GM21737 (cell line): ENCODE results near the gene PDCD10.

Source experiments
- ATAC-seq: cut with Tn5 transposase; IDR thresholded peaks from one replicate; pipeline ENCODE4 v1.9.1; 2021; ENCODE audit warnings: mild to moderate bottlenecking, moderate library complexity; ENCODE audit not compliant: unreplicated experiment

The PDCD10 gene

DNA sequence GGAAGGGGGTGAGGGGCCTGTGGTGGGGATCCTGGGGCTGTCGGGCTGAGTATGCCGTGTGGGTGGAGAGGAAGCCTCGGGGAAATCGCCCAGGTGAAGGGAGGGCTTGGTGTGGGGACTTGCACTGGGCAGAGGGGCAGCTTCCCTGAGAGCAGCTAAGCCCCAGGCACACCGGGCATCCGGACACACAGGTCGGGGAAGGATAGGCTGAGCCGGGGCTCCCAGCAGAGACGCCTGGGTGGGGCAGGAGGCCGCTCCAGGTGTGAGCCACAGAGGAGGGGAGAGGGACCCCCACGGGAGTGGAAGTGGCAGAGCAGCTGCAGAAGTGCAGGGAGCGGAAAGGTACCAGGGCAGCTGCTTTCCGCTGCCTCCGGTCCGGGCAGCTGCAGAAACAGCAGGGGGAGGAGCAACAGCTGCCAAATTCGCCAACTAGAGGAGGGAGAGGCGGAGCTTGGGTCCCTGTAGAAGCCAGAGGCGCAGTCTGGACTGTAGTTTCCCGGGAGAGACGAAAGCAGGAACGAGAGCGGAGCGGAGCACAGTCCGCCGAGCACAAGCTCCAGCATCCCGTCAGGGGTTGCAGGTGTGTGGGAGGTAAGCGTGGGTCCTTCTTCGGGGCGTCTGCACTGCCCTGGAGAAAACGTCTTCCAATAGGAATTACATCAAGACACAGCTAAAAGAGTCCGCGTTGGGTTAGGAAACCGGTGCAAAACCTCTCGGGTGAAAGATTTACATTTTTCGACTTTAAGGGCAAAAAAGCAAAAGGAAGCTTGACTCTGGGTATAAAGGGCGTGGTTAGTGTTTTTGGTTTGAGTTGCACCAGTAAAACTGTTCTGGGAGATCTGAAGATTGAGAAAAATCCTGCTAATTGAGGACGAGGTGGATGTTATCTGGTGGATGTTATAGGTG lies 794 bp upstream of the PDCD10 start, which contains the start of gene SERPINI1:
Gene SERPINI1 (plus strand): TSS at position 489 of the 906 bp plus-strand sequence. CDS start 53,408 bp downstream, outside the sequence.
- ATAC-seq = peak; percentile 56

DNA sequence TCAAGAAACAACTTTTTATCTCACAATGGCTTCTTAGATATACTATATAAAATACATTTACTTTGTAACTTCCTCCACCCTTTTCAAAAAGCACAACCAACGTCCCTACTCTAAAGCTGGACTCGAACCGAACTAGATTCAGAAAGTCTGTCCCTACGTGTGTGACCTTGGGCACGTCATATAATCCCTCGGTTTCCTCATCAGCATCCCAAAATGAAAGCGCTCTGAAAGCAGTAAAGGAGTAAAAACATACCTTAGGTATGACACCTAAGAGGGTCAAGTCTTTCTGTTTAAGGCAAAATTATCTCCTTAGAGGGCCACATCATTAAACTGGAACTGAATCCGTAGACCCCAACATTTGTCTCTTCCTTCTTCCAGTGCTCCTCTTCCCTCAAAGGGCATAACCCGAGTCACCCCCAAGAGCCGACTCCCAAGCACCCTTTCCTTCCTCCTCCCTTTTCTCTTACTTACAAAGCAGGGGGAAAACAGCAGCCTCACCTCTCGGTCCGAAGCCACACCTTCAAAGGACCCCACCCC lies 663 bp downstream of the PDCD10 start:
- no peak for ATAC-seq

- no peak for ATAC-seq
Observed at GRCh38 chr3:167732313-167733065, 2.2 kb downstream of the PDCD10 start.

DNA sequence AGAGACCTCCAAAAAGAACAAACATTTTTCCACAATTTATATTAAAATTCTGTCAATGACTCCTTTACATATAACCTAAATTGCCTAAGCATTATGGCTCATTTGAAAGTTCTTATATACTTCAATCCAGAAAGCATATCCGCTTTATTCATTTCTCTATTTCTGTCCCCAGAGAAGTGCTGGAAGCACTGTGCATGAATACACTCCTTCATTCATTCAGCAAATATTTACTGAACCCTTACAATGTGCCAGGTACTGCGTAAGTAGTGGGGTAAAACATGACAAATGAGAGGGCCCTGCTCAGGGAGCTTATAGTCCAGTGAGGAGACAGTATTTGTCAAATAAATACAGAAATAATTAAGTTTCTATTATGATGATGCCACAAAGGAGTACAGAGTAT lies 3.3 kb downstream of the PDCD10 start:
- no peak for ATAC-seq

- ATAC-seq = no peak
Observed at GRCh38 chr3:167729591-167729990, 5.1 kb downstream of the PDCD10 start.

DNA sequence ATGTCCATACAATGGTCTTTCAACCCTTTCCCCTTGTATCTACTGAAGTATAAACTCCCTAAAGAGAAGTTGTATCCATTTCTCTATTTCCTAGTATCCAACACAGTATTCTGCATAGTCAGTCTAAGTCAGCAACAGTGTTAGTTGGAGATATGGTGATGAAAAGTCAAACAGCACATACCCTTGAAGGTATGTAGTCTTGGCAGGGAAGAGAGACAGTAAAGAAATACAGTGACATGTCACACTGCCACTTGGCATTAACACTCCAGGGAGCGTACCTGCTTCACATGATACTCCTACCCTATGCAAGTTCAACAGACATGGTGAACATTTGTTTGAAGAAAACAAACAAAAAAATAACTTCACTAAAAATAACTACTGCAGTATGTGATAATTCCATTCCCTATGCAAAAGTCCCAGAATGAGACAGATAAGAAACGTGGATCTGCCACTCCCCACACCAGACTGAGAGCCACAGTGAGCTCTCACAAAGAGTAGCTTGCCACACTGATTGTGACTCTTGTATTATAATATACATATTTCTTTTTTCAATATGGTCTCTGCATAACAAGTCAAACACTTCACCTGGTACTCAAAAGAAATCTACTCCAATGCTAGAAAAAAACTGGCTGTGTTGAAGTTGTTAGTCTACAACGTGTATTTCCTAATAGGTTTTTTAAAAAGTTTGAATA lies 5.9 kb downstream of the PDCD10 start:
- ATAC-seq = no peak

- ATAC-seq = no peak
Observed at GRCh38 chr3:167728176-167728575, 6.5 kb downstream of the PDCD10 start.

DNA sequence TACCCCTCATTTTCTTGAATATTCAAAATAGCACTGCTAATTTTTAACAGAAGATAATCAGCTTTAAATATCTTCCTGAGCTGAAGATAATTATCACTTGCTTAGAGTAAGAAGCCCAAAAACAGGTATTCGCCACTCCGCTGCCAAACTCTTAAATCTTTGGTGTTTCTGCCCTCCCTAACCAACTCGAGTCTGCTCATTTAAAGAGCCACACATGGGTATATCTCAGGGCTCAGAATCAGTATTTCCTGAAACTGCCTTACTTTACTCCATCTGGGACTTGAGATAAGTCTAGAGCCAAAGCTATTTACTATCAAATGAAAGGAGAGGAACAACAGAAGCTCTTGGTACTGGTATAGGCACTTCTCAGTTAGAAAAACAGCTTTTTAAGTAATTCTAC lies 10.8 kb downstream of the PDCD10 start:
- no peak for ATAC-seq

- ATAC-seq = no peak
Observed at GRCh38 chr3:167723025-167723512, 11.6 kb downstream of the PDCD10 start.

GRCh38 chr3:167718582-167718981 lies 16.1 kb downstream of the PDCD10 start:
- no peak for ATAC-seq

DNA sequence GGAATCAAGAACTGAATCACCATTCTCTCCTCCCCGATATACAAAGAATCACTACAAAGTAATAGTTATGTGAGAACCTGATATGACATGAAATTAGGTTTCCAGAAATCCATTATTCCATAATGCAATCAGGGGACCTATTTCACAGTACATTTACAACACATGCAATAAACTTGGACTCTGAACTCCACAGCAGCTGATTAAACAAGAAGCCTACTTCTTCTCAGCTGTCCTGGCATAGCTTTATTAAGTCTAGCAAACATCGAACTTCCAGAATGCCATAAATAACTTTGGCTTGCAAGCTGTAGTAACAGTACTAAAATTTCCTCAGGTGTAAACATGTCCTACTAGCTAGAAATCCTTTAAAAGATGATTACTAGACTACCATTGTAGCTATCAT lies 17.8 kb downstream of the PDCD10 start:
- no peak for ATAC-seq

DNA sequence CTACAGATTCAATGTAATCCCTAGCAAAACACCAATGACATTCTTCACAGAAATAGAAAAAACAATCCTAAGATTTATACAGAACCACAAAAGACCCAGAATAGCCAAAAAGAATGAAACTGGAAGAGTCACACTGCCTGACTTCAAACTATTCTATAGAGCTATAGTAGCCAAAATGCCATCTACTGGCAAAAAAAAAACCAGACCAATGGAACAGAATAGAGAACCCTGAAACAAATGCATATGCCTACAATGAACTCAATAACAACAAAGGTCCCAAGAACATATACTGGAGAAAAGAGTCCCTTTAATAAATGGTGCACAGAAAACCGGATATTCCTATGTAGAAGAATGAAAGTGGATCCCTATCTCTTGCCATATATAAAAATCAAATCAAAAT lies 19.8 kb downstream of the PDCD10 start:
- ATAC-seq = no peak

GRCh38 chr3:167712445-167712844 lies 22.2 kb downstream of the PDCD10 start:
- no peak for ATAC-seq

DNA sequence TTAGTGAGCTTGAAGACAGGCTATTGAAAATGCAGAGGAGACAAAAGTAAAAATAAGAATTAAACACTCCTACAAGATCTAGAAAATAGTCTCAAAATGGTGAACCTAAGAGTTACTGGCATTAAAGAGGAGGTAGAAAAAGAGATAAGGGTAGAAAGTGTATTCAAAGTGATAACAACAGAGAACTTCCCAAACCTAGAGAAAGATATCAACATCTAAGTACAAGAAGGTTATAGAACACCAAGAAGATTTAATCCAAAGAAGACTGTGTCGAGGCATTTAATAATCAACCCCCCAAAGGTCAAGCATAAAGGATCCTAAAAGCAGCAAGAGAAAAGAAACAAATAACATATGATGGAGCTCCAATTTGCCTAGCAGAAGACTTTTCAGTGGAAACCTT lies 23.3 kb downstream of the PDCD10 start:
- no peak for ATAC-seq

- ATAC-seq = no peak
Observed at GRCh38 chr3:167710552-167710951, 24.1 kb downstream of the PDCD10 start.

- no peak for ATAC-seq
Observed at GRCh38 chr3:167709690-167710089, 25.0 kb downstream of the PDCD10 start.

- ATAC-seq = no peak
Observed at GRCh38 chr3:167705840-167706239, 28.9 kb downstream of the PDCD10 start.

- no peak for ATAC-seq
Observed at GRCh38 chr3:167700926-167701325, 33.8 kb downstream of the PDCD10 start.

DNA sequence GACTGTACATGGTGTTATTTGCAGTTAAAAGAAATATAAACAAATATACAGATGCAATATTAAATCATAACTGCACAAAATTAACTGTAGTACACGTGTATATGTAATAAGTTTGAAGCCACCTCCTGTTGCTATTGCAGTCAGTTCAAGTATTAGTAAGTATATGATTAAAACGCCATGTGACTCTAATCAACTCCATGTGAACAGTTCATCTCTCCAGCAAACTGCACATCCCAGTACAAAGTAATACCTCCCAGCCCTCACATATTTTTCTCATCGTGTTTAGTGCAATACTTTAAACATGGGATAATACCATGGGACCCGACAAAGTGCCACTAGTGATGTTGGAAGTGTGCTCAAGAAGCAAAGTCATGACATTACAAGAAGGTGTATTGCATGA lies 34.6 kb downstream of the PDCD10 start:
- ATAC-seq = no peak

- no peak for ATAC-seq
Observed at GRCh38 chr3:167694121-167694520, 40.6 kb downstream of the PDCD10 start.

GRCh38 chr3:167691366-167691765 lies 43.3 kb downstream of the PDCD10 start:
- peak; percentile 100 for ATAC-seq
